HFF-Myc (cell line): ENCODE measurements around the gene MSI2.
A peak's percentile ranks its signal among the peaks of the same experiment; 100 is the strongest.

Experiments used
- DNase-seq: peaks from one replicate; pipeline ENCODE4 v3.0.0-alpha.2; 2011; ENCODE audit warnings: low read depth; ENCODE audit errors: extremely low read depth
- H3K4me3 ChIP-seq: replicated peaks from 2 replicates; pipeline ENCODE4 v1.5.1; 2011; ENCODE audit warnings: low read depth, mild to moderate bottlenecking, control low read depth, low read length
- TF ChIP-seq, protein P1 (sequence below): IDR thresholded peaks from 2 replicates; pipeline ENCODE4 v1.5.1; 2012; ENCODE audit warnings: mild to moderate bottlenecking, low read depth, low read length, control low read depth; ENCODE audit errors: missing control alignments

Gene MSI2

DNA sequence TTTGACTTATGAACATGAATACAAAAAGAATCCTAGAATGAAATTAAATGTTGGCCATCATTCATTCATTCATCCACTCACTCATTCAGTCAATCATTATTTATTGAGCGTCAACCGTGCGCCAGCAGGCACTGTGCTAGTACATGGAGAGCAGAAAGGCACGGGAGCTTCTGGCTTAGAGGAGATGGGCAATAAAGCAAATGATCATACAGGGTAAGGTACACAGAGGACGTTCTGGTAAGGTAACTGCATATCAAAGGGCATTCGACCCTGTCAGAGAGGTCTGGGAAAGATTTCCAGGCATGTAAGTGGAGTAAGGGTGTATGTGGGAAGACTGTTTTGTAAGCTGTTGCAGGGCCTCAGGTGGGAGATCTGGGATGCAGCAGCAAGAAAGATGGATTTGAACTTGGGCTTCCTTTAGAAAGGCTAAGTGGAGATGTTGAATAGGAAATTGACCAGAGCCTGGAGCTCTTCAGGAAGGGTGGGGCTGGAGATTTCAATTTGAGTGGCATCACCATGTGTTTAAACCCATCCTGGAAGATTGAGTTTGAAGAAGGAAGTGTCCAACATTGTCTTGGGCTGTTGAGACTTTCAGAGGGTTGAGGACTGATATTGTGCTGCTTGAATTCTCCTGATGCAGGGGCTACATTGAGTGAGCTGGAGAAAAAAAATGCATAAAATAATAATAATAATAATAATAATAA is 2.8 kb upstream of the MSI2 start:
- DNase-seq, result no peak
- TF ChIP-seq, protein P1, sequence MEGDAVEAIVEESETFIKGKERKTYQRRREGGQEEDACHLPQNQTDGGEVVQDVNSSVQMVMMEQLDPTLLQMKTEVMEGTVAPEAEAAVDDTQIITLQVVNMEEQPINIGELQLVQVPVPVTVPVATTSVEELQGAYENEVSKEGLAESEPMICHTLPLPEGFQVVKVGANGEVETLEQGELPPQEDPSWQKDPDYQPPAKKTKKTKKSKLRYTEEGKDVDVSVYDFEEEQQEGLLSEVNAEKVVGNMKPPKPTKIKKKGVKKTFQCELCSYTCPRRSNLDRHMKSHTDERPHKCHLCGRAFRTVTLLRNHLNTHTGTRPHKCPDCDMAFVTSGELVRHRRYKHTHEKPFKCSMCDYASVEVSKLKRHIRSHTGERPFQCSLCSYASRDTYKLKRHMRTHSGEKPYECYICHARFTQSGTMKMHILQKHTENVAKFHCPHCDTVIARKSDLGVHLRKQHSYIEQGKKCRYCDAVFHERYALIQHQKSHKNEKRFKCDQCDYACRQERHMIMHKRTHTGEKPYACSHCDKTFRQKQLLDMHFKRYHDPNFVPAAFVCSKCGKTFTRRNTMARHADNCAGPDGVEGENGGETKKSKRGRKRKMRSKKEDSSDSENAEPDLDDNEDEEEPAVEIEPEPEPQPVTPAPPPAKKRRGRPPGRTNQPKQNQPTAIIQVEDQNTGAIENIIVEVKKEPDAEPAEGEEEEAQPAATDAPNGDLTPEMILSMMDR, result no peak
- no peak overlapping the region for H3K4me3 ChIP-seq

DNA sequence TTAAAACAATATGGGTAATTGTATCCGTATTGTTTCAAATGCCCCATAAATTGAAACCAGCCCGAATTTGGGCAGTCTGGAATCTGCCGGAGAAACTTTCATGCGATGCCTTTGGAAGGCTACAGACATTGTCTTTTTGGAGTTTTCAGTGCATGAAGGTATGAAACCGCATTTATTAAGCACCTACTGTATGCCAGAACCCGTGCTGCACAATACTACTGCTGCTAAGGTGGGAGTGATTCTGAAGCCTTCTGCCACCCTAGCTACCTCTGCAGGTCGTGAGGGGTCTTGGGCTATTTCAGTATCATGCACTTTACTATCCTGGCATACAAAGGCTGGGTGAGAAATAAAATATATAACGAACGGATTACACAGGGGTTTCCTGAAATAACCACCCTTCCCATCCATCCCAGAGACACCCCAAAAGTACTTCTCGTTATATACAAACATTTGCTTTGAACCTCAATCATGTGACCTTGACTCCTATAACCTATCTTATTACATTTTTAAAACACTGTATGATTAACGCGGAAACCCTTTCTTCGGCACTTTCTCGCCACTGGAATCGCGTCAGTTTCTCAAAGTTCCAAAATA is 1.0 kb upstream of the MSI2 start:
- DNase-seq, result no peak
- peak overlapping the region; percentile 61 for H3K4me3 ChIP-seq
- TF ChIP-seq, protein P1, result no peak

DNA sequence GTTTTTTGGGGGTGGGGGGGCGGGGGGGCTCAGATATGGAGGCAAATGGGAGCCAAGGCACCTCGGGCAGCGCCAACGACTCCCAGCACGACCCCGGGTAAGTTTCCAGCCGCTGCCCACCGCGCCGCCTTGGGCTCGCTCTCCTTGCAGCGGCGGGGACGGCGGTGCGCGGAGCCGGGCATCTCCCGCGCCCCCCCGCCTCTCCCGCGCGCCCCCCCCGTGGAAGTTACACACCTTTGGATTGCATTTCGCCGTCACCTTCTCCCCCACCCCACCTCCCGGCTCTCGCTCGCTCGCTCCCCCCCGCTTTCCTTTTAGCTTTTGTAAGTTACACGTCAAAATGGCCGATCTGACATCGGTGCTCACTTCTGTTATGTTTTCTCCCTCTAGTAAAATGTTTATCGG is 387 bp downstream of the MSI2 start:
- TF ChIP-seq, protein P1, result no peak
- DNase-seq, result no peak
- H3K4me3 ChIP-seq, result peak overlapping the region; percentile 61

DNA sequence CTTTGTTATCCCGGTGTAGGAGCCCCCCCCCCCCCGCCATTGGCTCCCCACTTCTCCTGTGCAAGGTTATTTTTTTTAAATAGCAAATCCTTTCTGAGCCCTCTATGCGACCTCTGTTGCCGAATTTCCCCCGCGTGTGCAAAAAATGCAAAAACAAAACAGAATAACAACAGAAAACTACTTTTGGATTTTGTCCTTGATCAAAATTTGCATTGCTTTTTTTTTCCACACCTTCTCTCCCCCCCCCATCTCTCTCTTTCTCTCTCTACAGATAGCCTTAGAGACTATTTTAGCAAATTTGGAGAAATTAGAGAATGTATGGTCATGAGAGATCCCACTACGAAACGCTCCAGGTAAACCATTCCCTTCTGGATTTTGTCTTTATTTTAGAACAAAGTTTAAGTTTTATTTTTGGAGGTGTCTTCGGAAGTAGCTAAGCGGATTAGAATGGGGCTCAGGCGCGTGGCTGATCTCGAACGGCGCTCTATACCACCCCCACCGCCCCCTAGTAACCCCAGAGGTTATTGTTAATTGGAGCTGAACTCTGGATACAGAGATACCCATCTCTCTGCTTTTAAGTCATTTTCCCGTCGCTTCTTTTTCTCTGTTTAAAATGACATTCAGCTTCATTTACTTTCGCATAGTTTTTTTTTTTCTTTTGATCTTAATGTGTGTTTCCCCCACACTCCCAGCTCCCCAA is 1.0 kb downstream of the MSI2 start:
- no peak for DNase-seq
- H3K4me3 ChIP-seq, result peak overlapping the region; percentile 61
- TF ChIP-seq, protein P1, result no peak

DNA sequence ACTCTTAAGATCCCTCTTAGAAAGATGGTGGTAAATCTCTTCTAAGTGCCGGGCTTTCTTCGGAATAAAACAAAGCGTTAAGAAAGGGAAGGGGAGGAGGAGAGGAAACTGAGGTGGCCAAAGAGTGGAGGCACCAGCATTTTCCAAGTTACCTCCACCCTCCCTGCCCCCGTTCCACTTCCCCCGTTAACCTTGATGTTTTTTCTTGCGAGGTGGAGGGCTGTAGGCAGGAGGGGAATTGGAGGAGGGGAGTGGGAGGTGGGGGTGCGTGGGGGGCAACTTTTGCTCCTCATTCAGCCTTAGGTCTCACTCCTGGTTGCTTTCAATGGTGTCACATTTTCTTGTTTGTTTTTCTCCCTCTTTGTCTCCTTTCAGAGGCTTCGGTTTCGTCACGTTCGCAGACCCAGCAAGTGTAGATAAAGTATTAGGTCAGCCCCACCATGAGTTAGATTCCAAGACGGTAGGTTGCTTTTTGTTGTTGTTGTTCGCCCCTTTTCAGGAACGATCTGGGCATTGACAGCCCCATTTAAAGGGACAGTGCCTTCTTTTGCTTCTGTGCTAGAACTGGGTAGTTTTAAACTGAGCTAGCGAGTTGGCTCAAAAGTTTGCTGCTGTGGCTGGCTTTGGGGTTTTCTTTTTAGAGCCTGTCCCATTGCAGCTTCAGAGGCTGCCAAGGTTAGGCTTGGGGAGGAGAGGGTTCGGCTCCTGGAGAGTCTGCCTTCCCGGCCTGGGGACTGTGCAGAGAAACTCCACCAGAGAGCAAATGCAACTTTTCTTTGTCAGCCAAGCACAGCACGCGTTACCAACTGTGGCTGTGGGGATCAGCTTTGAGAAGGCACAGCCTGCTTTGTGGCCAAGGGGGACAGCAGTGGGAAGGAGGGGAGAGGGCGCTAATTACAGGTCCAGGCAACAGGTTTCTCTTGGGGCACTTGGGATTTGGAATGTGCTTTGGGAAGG is 1.9 kb downstream of the MSI2 start:
- no peak for DNase-seq
- TF ChIP-seq, protein P1, result no peak
- H3K4me3 ChIP-seq, result peak overlapping the region; percentile 61

DNA sequence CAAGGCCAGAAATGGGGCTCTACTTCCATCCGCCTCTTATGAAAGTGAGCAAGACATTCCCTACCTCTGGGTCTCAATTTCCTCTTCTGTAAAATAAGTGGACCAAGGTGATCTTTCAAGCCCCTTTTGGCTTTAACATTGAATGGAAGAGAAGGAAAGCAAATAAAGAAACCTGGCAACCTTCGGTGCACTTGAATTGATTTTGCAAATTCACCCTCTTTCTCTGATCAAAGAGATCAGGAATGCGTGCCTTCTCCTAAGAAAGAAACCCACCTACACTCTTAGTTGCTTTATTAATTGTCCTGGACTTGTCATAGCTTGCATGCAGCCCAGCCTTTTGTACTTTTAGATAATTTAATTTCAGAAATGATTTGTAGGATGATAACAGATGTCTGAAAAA is 3.0 kb downstream of the MSI2 start:
- TF ChIP-seq, protein P1, result no peak
- peak overlapping the region; percentile 61; the same call in 1 of the 2 replicates for H3K4me3 ChIP-seq
- DNase-seq, result no peak
